WTC11 (cell line): ENCODE results near the gene CILP2. TPM values are rescaled to one million over a fixed set of nuclear protein-coding genes. Genes with fewer than 3 reads are reported as not detected.

Experiments used
- ATAC-seq: fragments of 200-7000 bp; cut with Tn5 transposase; 2 replicates; pipeline ENCODE4 v1.10.0; 2021; ENCODE audit warnings: mild to moderate bottlenecking, moderate library complexity
- CTCF ChIA-PET: fragments of 300-600 bp; sonication (Branson Sonifier 250); formaldehyde crosslinking; loops from one replicate; lab custom pipeline; 2021; ENCODE audit warnings: antibody characterized with exemption; lab: Charles Lee
- POLR2A ChIA-PET: fragments of 350-600 bp; sonication (Branson Sonifier 250); formaldehyde crosslinking; loops from one replicate; lab custom pipeline; 2021; ENCODE audit warnings: antibody characterized with exemption; lab: Charles Lee
- DNase-seq: peaks from one replicate; pipeline ENCODE4 v3.0.0; 2021; ENCODE audit warnings: low spot score
- H3K27ac Mint-ChIP-seq: 2 replicates; pipeline ENCODE4 v1.8.0; 2021; ENCODE audit warnings: mixed read lengths
- H3K27me3 Mint-ChIP-seq: 2 replicates; pipeline ENCODE4 v1.8.0; 2021; ENCODE audit warnings: low read depth, mild to moderate bottlenecking, moderate library complexity, mixed read lengths
- H3K36me3 Mint-ChIP-seq: 2 replicates; pipeline ENCODE4 v1.8.0; 2021; ENCODE audit warnings: mixed read lengths
- H3K4me1 Mint-ChIP-seq: 2 replicates; pipeline ENCODE4 v1.8.0; 2022; ENCODE audit warnings: mixed read lengths
- H3K4me3 Mint-ChIP-seq: 2 replicates; pipeline ENCODE4 v1.8.0; 2021; ENCODE audit warnings: mild to moderate bottlenecking, moderate library complexity, mixed read lengths
- H3K9me3 Mint-ChIP-seq: 2 replicates; pipeline ENCODE4 v1.8.0; 2021; ENCODE audit warnings: mixed read lengths
- CBFB ChIP-seq: sonication (generic); formaldehyde crosslinking; IDR thresholded peaks from 2 replicates; pipeline ENCODE4 v1.8.1; 2022; ENCODE audit warnings: mild to moderate bottlenecking, low read depth, missing genetic modification reagents
- ESRRA ChIP-seq: sonication (generic); formaldehyde crosslinking; IDR thresholded peaks from 2 replicates; pipeline ENCODE4 v1.8.1; 2022; ENCODE audit warnings: mild to moderate bottlenecking, missing genetic modification reagents, borderline replicate concordance
- GTF2I ChIP-seq: fragments of 250-450 bp; sonication (Bioruptor Pico); conservative IDR thresholded peaks from 2 replicates; pipeline ENCODE4 v1.4.0; 2021; ENCODE audit warnings: mild to moderate bottlenecking
- KAT7 ChIP-seq: sonication (generic); formaldehyde crosslinking; IDR thresholded peaks from 2 replicates; pipeline ENCODE4 v1.8.1; 2023; ENCODE audit warnings: missing genetic modification reagents, mild to moderate bottlenecking, borderline replicate concordance
- MYBL2 ChIP-seq: sonication (generic); formaldehyde crosslinking; IDR thresholded peaks from 2 replicates; pipeline ENCODE4 v1.8.1; 2023; ENCODE audit warnings: mild to moderate bottlenecking, moderate library complexity, missing genetic modification reagents
- NR1H2 ChIP-seq: sonication (generic); formaldehyde crosslinking; IDR thresholded peaks from 2 replicates; pipeline ENCODE4 v1.9.0; 2021; ENCODE audit warnings: mild to moderate bottlenecking, moderate library complexity, missing genetic modification reagents
- NR2C2 ChIP-seq: sonication (generic); formaldehyde crosslinking; IDR thresholded peaks from 2 replicates; pipeline ENCODE4 v1.8.0; 2022; ENCODE audit warnings: mild to moderate bottlenecking, missing genetic modification reagents
- SMAD4 ChIP-seq: sonication (generic); formaldehyde crosslinking; IDR thresholded peaks from 2 replicates; pipeline ENCODE4 v1.8.0; 2022; ENCODE audit warnings: mild to moderate bottlenecking, missing genetic modification reagents
- ZNF121 ChIP-seq: sonication (generic); formaldehyde crosslinking; IDR thresholded peaks from 2 replicates; pipeline ENCODE4 v1.8.0; 2023; ENCODE audit warnings: missing genetic modification reagents
- ZNF317 ChIP-seq: sonication (generic); formaldehyde crosslinking; IDR thresholded peaks from 2 replicates; pipeline ENCODE4 v1.8.1; 2023; ENCODE audit warnings: low read depth, mild to moderate bottlenecking, moderate library complexity, missing genetic modification reagents, borderline replicate concordance
- total RNA-seq: library from RNA; stranded (reverse); gene quantifications from 3 replicates; pipeline ENCODE4 v1.2.3, GENCODE V29; 2021
- TF ChIP-seq, protein P1 (sequence below): sonication (generic); formaldehyde crosslinking; IDR thresholded peaks from 2 replicates; pipeline ENCODE4 v1.8.1; 2022; ENCODE audit warnings: mild to moderate bottlenecking, moderate library complexity, missing genetic modification reagents
- TF ChIP-seq, protein P2 (sequence below): sonication (generic); formaldehyde crosslinking; IDR thresholded peaks from 2 replicates; pipeline ENCODE4 v1.8.1; 2023; ENCODE audit warnings: mild to moderate bottlenecking, missing genetic modification reagents
- TF ChIP-seq, protein P3 (sequence below): fragments of 250-450 bp; sonication (Bioruptor Pico); IDR thresholded peaks from 2 replicates; pipeline ENCODE4 v1.9.0; 2021; ENCODE audit warnings: mild to moderate bottlenecking, borderline replicate concordance
- TF ChIP-seq, protein P4 (sequence below): sonication (generic); formaldehyde crosslinking; conservative IDR thresholded peaks from 2 replicates; pipeline ENCODE4 v1.8.1; 2022; ENCODE audit warnings: mild to moderate bottlenecking, missing genetic modification reagents
- TF ChIP-seq, protein P5 (sequence below): sonication (generic); formaldehyde crosslinking; IDR thresholded peaks from 2 replicates; pipeline ENCODE4 v1.8.1; 2023; ENCODE audit warnings: mild to moderate bottlenecking, missing genetic modification reagents, moderate library complexity
- TF ChIP-seq, protein P6 (sequence below): sonication (generic); formaldehyde crosslinking; IDR thresholded peaks from 2 replicates; pipeline ENCODE4 v1.8.1; 2023; ENCODE audit warnings: mild to moderate bottlenecking, moderate library complexity, missing genetic modification reagents
- TF ChIP-seq, protein P7 (sequence below): sonication (generic); formaldehyde crosslinking; IDR thresholded peaks from 2 replicates; pipeline ENCODE4 v1.8.1; 2023; ENCODE audit warnings: mild to moderate bottlenecking, missing genetic modification reagents, borderline replicate concordance

CILP2 gene
- total RNA-seq, 1 experiment from 2014 or later: 7.9 TPM

DNA sequence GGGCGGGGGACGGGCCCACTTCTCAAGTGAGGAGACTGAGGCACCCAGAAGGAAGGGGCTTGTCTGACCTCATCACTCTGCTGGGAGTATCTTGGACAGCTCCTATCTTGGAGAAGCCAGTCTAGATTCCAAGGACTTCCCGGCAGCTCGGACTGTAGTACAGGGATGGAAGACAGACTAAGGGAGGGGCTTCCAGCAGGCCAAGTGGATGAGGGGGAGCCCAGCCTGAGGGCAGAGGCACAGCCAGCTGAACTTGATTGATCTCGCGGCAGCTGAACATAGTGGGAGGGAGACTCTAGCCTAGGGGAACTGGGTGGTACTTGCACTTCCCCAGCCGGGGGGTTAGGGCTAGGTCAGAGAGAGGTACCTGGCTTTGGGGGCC is 711 bp downstream of the CILP2 start (continued):
- no peak for TF ChIP-seq ZNF317 (CRISPR knock-in tag)
- TF ChIP-seq, all 79 proteins: peak for 0

DNA sequence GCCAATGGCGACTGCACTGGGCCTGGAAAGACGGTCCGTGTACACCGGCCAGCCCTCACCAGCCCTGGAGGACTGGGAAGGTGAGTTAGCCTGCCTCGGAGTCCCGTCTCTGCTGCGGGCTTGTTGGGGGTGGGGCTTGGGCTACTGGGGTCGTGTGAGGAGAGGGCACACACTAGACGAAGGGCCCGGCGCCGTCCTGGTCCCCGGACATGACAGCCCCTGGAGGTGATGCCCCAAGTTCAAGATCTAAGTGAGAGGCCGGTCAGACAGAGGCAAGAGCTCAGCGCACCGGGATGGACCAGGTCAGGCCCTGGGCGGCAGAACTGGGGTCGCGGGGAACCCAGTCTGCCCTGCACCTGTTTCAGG is 1.6 kb downstream of the CILP2 start:
- H3K4me1 Mint-ChIP-seq: peaks cover 6% of the 10 kb centered on the region
- ATAC-seq (no peak), DNase-seq (peak; percentile 42)
- TF ChIP-seq, protein P1, sequence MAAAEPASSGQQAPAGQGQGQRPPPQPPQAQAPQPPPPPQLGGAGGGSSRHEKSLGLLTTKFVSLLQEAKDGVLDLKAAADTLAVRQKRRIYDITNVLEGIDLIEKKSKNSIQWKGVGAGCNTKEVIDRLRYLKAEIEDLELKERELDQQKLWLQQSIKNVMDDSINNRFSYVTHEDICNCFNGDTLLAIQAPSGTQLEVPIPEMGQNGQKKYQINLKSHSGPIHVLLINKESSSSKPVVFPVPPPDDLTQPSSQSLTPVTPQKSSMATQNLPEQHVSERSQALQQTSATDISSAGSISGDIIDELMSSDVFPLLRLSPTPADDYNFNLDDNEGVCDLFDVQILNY (CRISPR knock-in tag): no peak
- TF ChIP-seq ZNF121 (CRISPR knock-in tag) (0 out of 2 replicates have a peak, but pooled peaks have one; percentile 7), MYBL2 (CRISPR knock-in tag) (no peak)
- H3K36me3 Mint-ChIP-seq: no peaks in the 10 kb centered on the region
- ChIA-PET POLR2A (no interaction called here), CTCF (interaction anchor here (2.0 to 14.4 kb wide), 2 partner anchors 14 to 104 kb away, joined by 10 to 408 read pairs; partner anchors contain the start of gene GMIP)
- H3K27ac Mint-ChIP-seq: no peak overlapping the region
- H3K27me3 Mint-ChIP-seq: peaks cover 36% of the 10 kb centered on the region
- no peak overlapping the region for H3K4me3 Mint-ChIP-seq
- H3K9me3 Mint-ChIP-seq: no peaks in the 10 kb centered on the region

DNA sequence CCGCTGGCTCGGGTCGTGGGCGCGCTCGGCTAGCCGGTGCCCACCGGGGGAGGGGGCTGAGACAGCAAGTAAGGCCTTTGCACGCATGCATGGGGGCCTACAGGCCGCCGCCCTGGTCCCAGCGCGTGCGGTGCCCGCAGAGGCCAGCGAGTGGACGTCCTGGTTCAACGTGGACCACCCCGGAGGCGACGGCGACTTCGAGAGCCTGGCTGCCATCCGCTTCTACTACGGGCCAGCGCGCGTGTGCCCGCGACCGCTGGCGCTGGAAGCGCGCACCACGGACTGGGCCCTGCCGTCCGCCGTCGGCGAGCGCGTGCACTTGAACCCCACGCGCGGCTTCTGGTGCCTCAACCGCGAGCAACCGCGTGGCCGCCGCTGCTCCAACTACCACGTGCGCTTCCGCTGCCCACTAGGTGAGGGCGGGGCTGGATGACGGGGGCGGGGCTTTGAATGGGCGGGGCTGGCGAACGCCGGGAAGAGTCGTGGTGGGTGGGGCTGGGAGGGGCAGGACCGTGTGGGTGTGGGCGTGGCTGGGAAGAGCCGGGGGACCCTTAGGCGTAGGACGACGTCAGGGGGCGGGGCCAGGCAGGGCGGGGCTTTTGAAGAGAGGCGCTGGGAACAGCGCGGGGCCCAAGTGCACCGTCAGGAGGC is 2.1 kb downstream of the CILP2 start:
- H3K27ac Mint-ChIP-seq: peak overlapping the region; percentile 85
- peaks cover 6% of the 10 kb centered on the region for H3K4me1 Mint-ChIP-seq
- ATAC-seq (peak; percentile 31), DNase-seq (peak; percentile 98)
- H3K36me3 Mint-ChIP-seq: no peaks in the 10 kb centered on the region
- peak overlapping the region; percentile 88 for H3K4me3 Mint-ChIP-seq
- no peaks in the 10 kb centered on the region for H3K9me3 Mint-ChIP-seq
- POLR2A ChIA-PET: no interaction called here
- H3K27me3 Mint-ChIP-seq: peaks cover 36% of the 10 kb centered on the region
- CTCF ChIA-PET: interaction anchor here (1.6 to 14.4 kb wide), 3 partner anchors 9 to 104 kb away, joined by 10 to 408 read pairs (median 31); partner anchors contain the start of gene GMIP
- TF ChIP-seq, protein P2, sequence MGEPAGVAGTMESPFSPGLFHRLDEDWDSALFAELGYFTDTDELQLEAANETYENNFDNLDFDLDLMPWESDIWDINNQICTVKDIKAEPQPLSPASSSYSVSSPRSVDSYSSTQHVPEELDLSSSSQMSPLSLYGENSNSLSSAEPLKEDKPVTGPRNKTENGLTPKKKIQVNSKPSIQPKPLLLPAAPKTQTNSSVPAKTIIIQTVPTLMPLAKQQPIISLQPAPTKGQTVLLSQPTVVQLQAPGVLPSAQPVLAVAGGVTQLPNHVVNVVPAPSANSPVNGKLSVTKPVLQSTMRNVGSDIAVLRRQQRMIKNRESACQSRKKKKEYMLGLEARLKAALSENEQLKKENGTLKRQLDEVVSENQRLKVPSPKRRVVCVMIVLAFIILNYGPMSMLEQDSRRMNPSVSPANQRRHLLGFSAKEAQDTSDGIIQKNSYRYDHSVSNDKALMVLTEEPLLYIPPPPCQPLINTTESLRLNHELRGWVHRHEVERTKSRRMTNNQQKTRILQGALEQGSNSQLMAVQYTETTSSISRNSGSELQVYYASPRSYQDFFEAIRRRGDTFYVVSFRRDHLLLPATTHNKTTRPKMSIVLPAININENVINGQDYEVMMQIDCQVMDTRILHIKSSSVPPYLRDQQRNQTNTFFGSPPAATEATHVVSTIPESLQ (CRISPR knock-in tag): no peak
- no peak for TF ChIP-seq NR1H2 (CRISPR knock-in tag)
- TF ChIP-seq, protein P3, sequence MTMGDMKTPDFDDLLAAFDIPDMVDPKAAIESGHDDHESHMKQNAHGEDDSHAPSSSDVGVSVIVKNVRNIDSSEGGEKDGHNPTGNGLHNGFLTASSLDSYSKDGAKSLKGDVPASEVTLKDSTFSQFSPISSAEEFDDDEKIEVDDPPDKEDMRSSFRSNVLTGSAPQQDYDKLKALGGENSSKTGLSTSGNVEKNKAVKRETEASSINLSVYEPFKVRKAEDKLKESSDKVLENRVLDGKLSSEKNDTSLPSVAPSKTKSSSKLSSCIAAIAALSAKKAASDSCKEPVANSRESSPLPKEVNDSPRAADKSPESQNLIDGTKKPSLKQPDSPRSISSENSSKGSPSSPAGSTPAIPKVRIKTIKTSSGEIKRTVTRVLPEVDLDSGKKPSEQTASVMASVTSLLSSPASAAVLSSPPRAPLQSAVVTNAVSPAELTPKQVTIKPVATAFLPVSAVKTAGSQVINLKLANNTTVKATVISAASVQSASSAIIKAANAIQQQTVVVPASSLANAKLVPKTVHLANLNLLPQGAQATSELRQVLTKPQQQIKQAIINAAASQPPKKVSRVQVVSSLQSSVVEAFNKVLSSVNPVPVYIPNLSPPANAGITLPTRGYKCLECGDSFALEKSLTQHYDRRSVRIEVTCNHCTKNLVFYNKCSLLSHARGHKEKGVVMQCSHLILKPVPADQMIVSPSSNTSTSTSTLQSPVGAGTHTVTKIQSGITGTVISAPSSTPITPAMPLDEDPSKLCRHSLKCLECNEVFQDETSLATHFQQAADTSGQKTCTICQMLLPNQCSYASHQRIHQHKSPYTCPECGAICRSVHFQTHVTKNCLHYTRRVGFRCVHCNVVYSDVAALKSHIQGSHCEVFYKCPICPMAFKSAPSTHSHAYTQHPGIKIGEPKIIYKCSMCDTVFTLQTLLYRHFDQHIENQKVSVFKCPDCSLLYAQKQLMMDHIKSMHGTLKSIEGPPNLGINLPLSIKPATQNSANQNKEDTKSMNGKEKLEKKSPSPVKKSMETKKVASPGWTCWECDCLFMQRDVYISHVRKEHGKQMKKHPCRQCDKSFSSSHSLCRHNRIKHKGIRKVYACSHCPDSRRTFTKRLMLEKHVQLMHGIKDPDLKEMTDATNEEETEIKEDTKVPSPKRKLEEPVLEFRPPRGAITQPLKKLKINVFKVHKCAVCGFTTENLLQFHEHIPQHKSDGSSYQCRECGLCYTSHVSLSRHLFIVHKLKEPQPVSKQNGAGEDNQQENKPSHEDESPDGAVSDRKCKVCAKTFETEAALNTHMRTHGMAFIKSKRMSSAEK: no peak
- TF ChIP-seq NR2C2 (CRISPR knock-in tag): no peak
- TF ChIP-seq CBFB (CRISPR knock-in tag): no peak
- no peak for TF ChIP-seq GTF2I (CRISPR knock-in tag)
- TF ChIP-seq SMAD4 (CRISPR knock-in tag): no peak
- no peak for TF ChIP-seq KAT7 (CRISPR knock-in tag)
- TF ChIP-seq, protein P4, sequence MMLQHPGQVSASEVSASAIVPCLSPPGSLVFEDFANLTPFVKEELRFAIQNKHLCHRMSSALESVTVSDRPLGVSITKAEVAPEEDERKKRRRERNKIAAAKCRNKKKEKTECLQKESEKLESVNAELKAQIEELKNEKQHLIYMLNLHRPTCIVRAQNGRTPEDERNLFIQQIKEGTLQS (CRISPR knock-in tag): no peak
- TF ChIP-seq, protein P5, sequence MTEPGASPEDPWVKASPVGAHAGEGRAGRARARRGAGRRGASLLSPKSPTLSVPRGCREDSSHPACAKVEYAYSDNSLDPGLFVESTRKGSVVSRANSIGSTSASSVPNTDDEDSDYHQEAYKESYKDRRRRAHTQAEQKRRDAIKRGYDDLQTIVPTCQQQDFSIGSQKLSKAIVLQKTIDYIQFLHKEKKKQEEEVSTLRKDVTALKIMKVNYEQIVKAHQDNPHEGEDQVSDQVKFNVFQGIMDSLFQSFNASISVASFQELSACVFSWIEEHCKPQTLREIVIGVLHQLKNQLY (CRISPR knock-in tag): no peak
- TF ChIP-seq, protein P6, sequence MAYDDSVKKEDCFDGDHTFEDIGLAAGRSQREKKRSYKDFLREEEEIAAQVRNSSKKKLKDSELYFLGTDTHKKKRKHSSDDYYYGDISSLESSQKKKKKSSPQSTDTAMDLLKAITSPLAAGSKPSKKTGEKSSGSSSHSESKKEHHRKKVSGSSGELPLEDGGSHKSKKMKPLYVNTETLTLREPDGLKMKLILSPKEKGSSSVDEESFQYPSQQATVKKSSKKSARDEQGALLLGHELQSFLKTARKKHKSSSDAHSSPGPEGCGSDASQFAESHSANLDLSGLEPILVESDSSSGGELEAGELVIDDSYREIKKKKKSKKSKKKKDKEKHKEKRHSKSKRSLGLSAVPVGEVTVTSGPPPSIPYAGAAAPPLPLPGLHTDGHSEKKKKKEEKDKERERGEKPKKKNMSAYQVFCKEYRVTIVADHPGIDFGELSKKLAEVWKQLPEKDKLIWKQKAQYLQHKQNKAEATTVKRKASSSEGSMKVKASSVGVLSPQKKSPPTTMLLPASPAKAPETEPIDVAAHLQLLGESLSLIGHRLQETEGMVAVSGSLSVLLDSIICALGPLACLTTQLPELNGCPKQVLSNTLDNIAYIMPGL (CRISPR knock-in tag): peak; percentile 46; the same call in 1 of the 2 replicates
- no peak for TF ChIP-seq ESRRA (CRISPR knock-in tag)
- TF ChIP-seq, protein P7, sequence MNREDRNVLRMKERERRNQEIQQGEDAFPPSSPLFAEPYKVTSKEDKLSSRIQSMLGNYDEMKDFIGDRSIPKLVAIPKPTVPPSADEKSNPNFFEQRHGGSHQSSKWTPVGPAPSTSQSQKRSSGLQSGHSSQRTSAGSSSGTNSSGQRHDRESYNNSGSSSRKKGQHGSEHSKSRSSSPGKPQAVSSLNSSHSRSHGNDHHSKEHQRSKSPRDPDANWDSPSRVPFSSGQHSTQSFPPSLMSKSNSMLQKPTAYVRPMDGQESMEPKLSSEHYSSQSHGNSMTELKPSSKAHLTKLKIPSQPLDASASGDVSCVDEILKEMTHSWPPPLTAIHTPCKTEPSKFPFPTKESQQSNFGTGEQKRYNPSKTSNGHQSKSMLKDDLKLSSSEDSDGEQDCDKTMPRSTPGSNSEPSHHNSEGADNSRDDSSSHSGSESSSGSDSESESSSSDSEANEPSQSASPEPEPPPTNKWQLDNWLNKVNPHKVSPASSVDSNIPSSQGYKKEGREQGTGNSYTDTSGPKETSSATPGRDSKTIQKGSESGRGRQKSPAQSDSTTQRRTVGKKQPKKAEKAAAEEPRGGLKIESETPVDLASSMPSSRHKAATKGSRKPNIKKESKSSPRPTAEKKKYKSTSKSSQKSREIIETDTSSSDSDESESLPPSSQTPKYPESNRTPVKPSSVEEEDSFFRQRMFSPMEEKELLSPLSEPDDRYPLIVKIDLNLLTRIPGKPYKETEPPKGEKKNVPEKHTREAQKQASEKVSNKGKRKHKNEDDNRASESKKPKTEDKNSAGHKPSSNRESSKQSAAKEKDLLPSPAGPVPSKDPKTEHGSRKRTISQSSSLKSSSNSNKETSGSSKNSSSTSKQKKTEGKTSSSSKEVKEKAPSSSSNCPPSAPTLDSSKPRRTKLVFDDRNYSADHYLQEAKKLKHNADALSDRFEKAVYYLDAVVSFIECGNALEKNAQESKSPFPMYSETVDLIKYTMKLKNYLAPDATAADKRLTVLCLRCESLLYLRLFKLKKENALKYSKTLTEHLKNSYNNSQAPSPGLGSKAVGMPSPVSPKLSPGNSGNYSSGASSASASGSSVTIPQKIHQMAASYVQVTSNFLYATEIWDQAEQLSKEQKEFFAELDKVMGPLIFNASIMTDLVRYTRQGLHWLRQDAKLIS: no peak
